HepG2 (cell line): Measurements from ENCODE around the gene CR1L. TPM values are rescaled to one million over a fixed set of nuclear protein-coding genes. Genes with fewer than 3 reads are reported as not detected.

Experiments used
- ATAC-seq: fragments of 200-7000 bp; cut with Tn5 transposase; 3 replicates; pipeline ENCODE4 v1.9.1; 2020; ENCODE audit warnings: mild to moderate bottlenecking, moderate library complexity
- BruUV-seq: library from RNA; stranded (reverse); fragments of 400-500 nt; replicated peaks from 2 replicates; lab custom pipeline; 2021; lab: Mats Ljungman, UMichigan
- CTCF ChIA-PET: fragments of 300-600 bp; formaldehyde crosslinking; extraction: SDS; loops from one replicate; lab custom pipeline; 2021; ENCODE audit warnings: low total read pairs, inconsistent platforms, low intra/inter-chr PET ratio; lab: Yijun Ruan, JAX
- POLR2A ChIA-PET: fragments of 350-600 bp; sonication (Branson Sonifier 250); formaldehyde crosslinking; loops from one replicate; lab custom pipeline; 2020; ENCODE audit warnings: antibody characterized with exemption, inconsistent platforms; lab: Yijun Ruan, JAX
- DNase-seq: peaks from one replicate; pipeline ENCODE4 v3.0.0-alpha.2; 2015; ENCODE audit warnings: low spot score
- FAIRE-seq: peaks from 3 replicates; lab custom pipeline; 2011; peaks lifted over from hg19 to GRCh38; lab: Jason Lieb, UNC
- H2AFZ ChIP-seq: one replicate; pipeline ENCODE4 v1.6.1; 2011; ENCODE audit warnings: low read length, inconsistent platforms
- H3K27ac ChIP-seq: fragments of 300-600 bp; 3 replicates; pipeline ENCODE4 v1.8.0; 2011; ENCODE audit warnings: mixed run types, mild to moderate bottlenecking, mixed read lengths, low read length, inconsistent platforms; ENCODE audit not compliant: insufficient read depth; ENCODE audit errors: extremely low read length
- H3K27me3 ChIP-seq, 2 experiments: fragments of 200-600 bp in 1 of 2; 2 replicates in 1 of 2; 3 replicates in 1 of 2; pipeline versions ENCODE4 v1.6.0 to v1.8.0; 2011; ENCODE audit warnings: low read length in 2 of 2, mild to moderate bottlenecking in 2 of 2, moderate library complexity in 2 of 2, inconsistent platforms in 1 of 2; ENCODE audit not compliant: insufficient read depth in 2 of 2, control insufficient read depth in 1 of 2
- H3K36me3 ChIP-seq, 2 experiments: fragments of 200-600 bp in 1 of 2; replicated peaks in 1 of 2; 2 replicates in 1 of 2; 3 replicates in 1 of 2; pipeline versions ENCODE4 v1.5.1 to v1.8.0; 2011; ENCODE audit warnings: low read length in 2 of 2, inconsistent platforms in 1 of 2; ENCODE audit not compliant: insufficient read depth in 2 of 2, control insufficient read depth in 1 of 2
- H3K4me1 ChIP-seq: 2 replicates; pipeline ENCODE4 v1.5.1; 2012; ENCODE audit warnings: low read length, inconsistent platforms; ENCODE audit not compliant: insufficient read depth
- H3K4me2 ChIP-seq: 2 replicates; pipeline ENCODE4 v1.6.0; 2011; ENCODE audit warnings: low read depth, low read length, inconsistent platforms
- H3K4me3 ChIP-seq, 3 experiments: fragments of 200-600 bp in 1 of 3; sonication (generic), shearing (Covaris generic) in 1 of 3; replicated peaks in 1 of 3; 2 replicates each; pipeline ENCODE4 v1.5.1; 2011 to 2016; ENCODE audit warnings: low read length in 3 of 3, inconsistent platforms in 2 of 3, low read depth in 2 of 3, mild to moderate bottlenecking in 2 of 3, control low read depth in 1 of 3, mixed read lengths in 1 of 3; ENCODE audit not compliant: insufficient read depth in 1 of 3
- H3K79me2 ChIP-seq: one replicate; pipeline ENCODE4 v1.6.1; 2011; ENCODE audit warnings: low read length, inconsistent platforms; ENCODE audit not compliant: insufficient read depth
- H3K9ac ChIP-seq: 2 replicates; pipeline ENCODE4 v1.6.0; 2011; ENCODE audit warnings: mild to moderate bottlenecking, low read depth, low read length, inconsistent platforms; ENCODE audit not compliant: insufficient read depth
- H3K9me3 ChIP-seq: 2 replicates; pipeline ENCODE4 v1.5.1; 2012; ENCODE audit warnings: mild to moderate bottlenecking, low read length
- H4K20me1 ChIP-seq: 2 replicates; pipeline ENCODE4 v1.6.0; 2011; ENCODE audit warnings: inconsistent platforms, mild to moderate bottlenecking, low read length, moderate library complexity; ENCODE audit not compliant: insufficient read depth
- GZF1 ChIP-seq: sonication (generic); formaldehyde crosslinking; IDR thresholded peaks from 2 replicates; pipeline ENCODE4 v1.5.1; 2020; ENCODE audit warnings: mild to moderate bottlenecking, missing genetic modification reagents
- HDAC2 ChIP-seq: sonication (generic); formaldehyde crosslinking; IDR thresholded peaks from 2 replicates; pipeline ENCODE4 v1.4.0; 2020; ENCODE audit warnings: missing genetic modification reagents
- KLF13 ChIP-seq: sonication (generic); formaldehyde crosslinking; IDR thresholded peaks from 2 replicates; pipeline ENCODE4 v1.4.0; 2020; ENCODE audit warnings: mild to moderate bottlenecking, missing genetic modification reagents
- KLF9 ChIP-seq: IDR thresholded peaks from 2 replicates; pipeline ENCODE4 v1.6.1; 2016; ENCODE audit warnings: low read depth
- NFKBIZ ChIP-seq: IDR thresholded peaks from 2 replicates; pipeline ENCODE4 v1.6.1; 2018; ENCODE audit warnings: missing genetic modification reagents, missing compliant biosample characterization
- TBP ChIP-seq: sonication (generic); formaldehyde crosslinking; IDR thresholded peaks from 2 replicates; pipeline ENCODE4 v1.5.0; 2020; ENCODE audit warnings: missing genetic modification reagents
- ZNF235 ChIP-seq: sonication (generic); formaldehyde crosslinking; IDR thresholded peaks from 2 replicates; pipeline ENCODE4 v1.8.1; 2023; ENCODE audit warnings: mild to moderate bottlenecking, missing genetic modification reagents, borderline replicate concordance
- ZNF3 ChIP-seq: IDR thresholded peaks from 2 replicates; pipeline ENCODE4 v1.7.0; 2017; ENCODE audit warnings: inconsistent platforms
- ZNF619 ChIP-seq: sonication (generic); formaldehyde crosslinking; IDR thresholded peaks from 2 replicates; pipeline ENCODE4 v1.4.0; 2020; ENCODE audit warnings: mild to moderate bottlenecking, missing genetic modification reagents
- ZNF841 ChIP-seq: sonication (generic); formaldehyde crosslinking; IDR thresholded peaks from 2 replicates; pipeline ENCODE4 v1.8.1; 2023; ENCODE audit warnings: missing genetic modification reagents, borderline replicate concordance
- WGBS: methylation state at CpG from one replicate; pipeline ENCODE4 v1.1.6; 2017; ENCODE audit warnings: low lambda C conversion rate; 5-methylcytosine and 5-hydroxymethylcytosine counted together
- in situ Hi-C: cut with HindIII; loops from 2 replicates; pipeline ENCODE4 v1.10.0; 2017; ENCODE audit warnings: low pct_unique_long_range_greater_than_20kb; ENCODE audit not compliant: extremely low pct_ligation_motif_present
- intact Hi-C: fragments of 100-400 bp; cut with micrococcal nuclease; formaldehyde crosslinking; loops from one replicate; pipeline ENCODE4 v1.10.0; 2022; ENCODE audit not compliant: unreplicated experiment
- polyA plus RNA-seq, 8 experiments: library from polyadenylated mRNA; depleted of rRNA in 3 of 8; stranded (reverse) in 7 of 8; unstranded in 1 of 8; fragments of >200 nt; fragmentation: Illumina TruSeq in 4 of 8; extraction: Trizol in 4 of 8; gene quantifications; 2 replicates each; pipeline versions ENCODE4 v1.2.1 to v1.2.3, GENCODE V29; 2011 to 2016; ENCODE audit warnings: low read depth in 4 of 8, missing spikeins in 1 of 8, mixed read lengths in 1 of 8; ENCODE audit not compliant: insufficient read depth in 1 of 8
- total RNA-seq, 5 experiments: library from RNA; depleted of rRNA; stranded (reverse); fragments of >200 nt; fragmentation: Illumina TruSeq; extraction: Trizol; gene quantifications; 2 replicates each; pipeline ENCODE4 v1.2.3, GENCODE V29; 2016; ENCODE audit warnings: low read depth in 1 of 5
- TF ChIP-seq, protein P1 (sequence below): fragments of 450-650 bp; IDR thresholded peaks from 2 replicates; pipeline ENCODE4 v1.6.1; 2017
- TF ChIP-seq, protein P2 (sequence below): IDR thresholded peaks from 2 replicates; pipeline ENCODE4 v1.4.0; 2020; ENCODE audit warnings: mild to moderate bottlenecking, missing genetic modification reagents

The CR1L gene
- total and polyA plus RNA-seq, 2 of the 13 experiments (the other 11 are each of a cell fraction or from before 2014, with no cell fraction given) = not detected

GRCh38 chr1:207649865-207650580 lies 5.1 kb downstream of the CR1L start:
- no peak overlapping the region for H3K9ac ChIP-seq
- no peaks in the 10 kb centered on the region; a peak in 1 of 5 replicates for H3K36me3 ChIP-seq
- H3K4me3 ChIP-seq = no peak overlapping the region
- in situ Hi-C loops = no loop called here
- H3K4me2 ChIP-seq = no peak overlapping the region
- TF ChIP-seq GZF1 (CRISPR knock-in tag) = no peak
- TF ChIP-seq ZNF235 (CRISPR knock-in tag) = no peak
- no peak for TF ChIP-seq HDAC2
- no peak for TF ChIP-seq TBP (CRISPR knock-in tag)
- TF ChIP-seq, protein P1, sequence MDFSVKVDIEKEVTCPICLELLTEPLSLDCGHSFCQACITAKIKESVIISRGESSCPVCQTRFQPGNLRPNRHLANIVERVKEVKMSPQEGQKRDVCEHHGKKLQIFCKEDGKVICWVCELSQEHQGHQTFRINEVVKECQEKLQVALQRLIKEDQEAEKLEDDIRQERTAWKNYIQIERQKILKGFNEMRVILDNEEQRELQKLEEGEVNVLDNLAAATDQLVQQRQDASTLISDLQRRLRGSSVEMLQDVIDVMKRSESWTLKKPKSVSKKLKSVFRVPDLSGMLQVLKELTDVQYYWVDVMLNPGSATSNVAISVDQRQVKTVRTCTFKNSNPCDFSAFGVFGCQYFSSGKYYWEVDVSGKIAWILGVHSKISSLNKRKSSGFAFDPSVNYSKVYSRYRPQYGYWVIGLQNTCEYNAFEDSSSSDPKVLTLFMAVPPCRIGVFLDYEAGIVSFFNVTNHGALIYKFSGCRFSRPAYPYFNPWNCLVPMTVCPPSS = no peak
- TF ChIP-seq, protein P2, sequence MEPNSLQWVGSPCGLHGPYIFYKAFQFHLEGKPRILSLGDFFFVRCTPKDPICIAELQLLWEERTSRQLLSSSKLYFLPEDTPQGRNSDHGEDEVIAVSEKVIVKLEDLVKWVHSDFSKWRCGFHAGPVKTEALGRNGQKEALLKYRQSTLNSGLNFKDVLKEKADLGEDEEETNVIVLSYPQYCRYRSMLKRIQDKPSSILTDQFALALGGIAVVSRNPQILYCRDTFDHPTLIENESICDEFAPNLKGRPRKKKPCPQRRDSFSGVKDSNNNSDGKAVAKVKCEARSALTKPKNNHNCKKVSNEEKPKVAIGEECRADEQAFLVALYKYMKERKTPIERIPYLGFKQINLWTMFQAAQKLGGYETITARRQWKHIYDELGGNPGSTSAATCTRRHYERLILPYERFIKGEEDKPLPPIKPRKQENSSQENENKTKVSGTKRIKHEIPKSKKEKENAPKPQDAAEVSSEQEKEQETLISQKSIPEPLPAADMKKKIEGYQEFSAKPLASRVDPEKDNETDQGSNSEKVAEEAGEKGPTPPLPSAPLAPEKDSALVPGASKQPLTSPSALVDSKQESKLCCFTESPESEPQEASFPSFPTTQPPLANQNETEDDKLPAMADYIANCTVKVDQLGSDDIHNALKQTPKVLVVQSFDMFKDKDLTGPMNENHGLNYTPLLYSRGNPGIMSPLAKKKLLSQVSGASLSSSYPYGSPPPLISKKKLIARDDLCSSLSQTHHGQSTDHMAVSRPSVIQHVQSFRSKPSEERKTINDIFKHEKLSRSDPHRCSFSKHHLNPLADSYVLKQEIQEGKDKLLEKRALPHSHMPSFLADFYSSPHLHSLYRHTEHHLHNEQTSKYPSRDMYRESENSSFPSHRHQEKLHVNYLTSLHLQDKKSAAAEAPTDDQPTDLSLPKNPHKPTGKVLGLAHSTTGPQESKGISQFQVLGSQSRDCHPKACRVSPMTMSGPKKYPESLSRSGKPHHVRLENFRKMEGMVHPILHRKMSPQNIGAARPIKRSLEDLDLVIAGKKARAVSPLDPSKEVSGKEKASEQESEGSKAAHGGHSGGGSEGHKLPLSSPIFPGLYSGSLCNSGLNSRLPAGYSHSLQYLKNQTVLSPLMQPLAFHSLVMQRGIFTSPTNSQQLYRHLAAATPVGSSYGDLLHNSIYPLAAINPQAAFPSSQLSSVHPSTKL (CRISPR knock-in tag) = no peak
- no peak for TF ChIP-seq ZNF841
- no peak for TF ChIP-seq ZNF3
- no peak for TF ChIP-seq KLF9 (CRISPR knock-in tag)
- TF ChIP-seq NFKBIZ (CRISPR knock-in tag) = no peak
- no peak for TF ChIP-seq ZNF619 (CRISPR knock-in tag)
- no peak for TF ChIP-seq KLF13
- TF ChIP-seq, all 625 proteins: peak for 0
- no peaks in the 10 kb centered on the region for H3K9me3 ChIP-seq
- intact Hi-C loops = no loop called here
- no peaks in the 10 kb centered on the region for H3K79me2 ChIP-seq
- ChIA-PET CTCF (no interaction called here), POLR2A (no interaction called here)
- no peak overlapping the region for H3K27ac ChIP-seq
- H4K20me1 ChIP-seq = no peaks in the 10 kb centered on the region
- no TSS peak for BruUV-seq
- no peaks in the 10 kb centered on the region for H3K4me1 ChIP-seq
- FAIRE-seq (no peak), DNase-seq (no peak), ATAC-seq (no peak)
- H3K27me3 ChIP-seq = peaks cover 3% of the 10 kb centered on the region in 2 experiments; a peak in 2 of 5 replicates
- 29% methylated on average over 4 of the region's 4 CpGs for WGBS
- H2AFZ ChIP-seq = no peak overlapping the region
